ENCODE measurements around the gene CHIT1.

DNA sequence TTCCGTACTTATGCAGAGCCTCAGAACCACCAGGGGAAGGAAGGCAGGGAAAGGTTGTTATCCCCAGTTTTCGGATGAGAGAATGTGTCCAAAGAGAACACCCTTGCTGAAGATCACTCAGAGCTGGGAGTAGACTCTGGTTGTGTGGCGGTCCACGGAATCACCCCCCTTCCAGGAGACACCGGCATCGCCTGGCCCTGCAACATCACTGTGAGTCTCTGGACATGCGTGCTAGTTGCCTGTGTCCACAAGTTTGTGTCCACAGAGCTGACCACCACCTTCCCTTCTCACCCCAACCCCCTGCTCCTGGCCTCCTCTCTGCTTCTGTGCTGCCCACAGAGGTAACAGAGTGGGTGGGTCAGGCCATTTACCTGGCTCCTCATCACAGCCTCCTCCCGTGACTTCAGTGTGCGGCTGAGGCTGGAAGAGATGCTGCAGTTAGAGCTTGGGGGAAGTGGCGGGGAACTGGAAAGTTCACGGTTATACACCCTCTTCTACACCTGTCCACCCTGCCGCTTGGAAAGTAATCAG lies 61.2 kb downstream of the CHIT1 start:
- no peak for TF ChIP-seq CTCF (IDR thresholded peaks at IDR 0.05)
- TF ChIP-seq POLR2A (IDR thresholded peaks at IDR 0.05): no peak

Measured in uterus (tissue), 2 donors.